Nephron (organoid): Measurements from ENCODE around the gene SCN4B.
A peak's percentile ranks its signal among the peaks of the same experiment; 100 is the strongest.

Experiments
- H3K27ac Mint-ChIP-seq, 3 experiments: 2 replicates each; pipeline ENCODE4 v1.8.0; 2020; ENCODE audit warnings: mixed read lengths in 3 of 3, mild to moderate bottlenecking in 2 of 3, moderate library complexity in 1 of 3
- H3K27me3 Mint-ChIP-seq: 2 replicates; pipeline ENCODE4 v1.8.0; 2021; ENCODE audit warnings: low read depth, mild to moderate bottlenecking, moderate library complexity, mixed read lengths
- H3K36me3 Mint-ChIP-seq: 2 replicates; pipeline ENCODE4 v1.8.0; 2020; ENCODE audit warnings: low read depth, mixed read lengths
- H3K4me1 Mint-ChIP-seq: 2 replicates; pipeline ENCODE4 v1.8.0; 2020; ENCODE audit warnings: mixed read lengths
- H3K4me3 Mint-ChIP-seq, 3 experiments: 2 replicates each; pipeline ENCODE4 v1.8.0; 2020; ENCODE audit warnings: mild to moderate bottlenecking in 3 of 3, mixed read lengths in 3 of 3, moderate library complexity in 2 of 3
- H3K9me3 Mint-ChIP-seq: 2 replicates; pipeline ENCODE4 v1.8.0; 2020; ENCODE audit warnings: mixed read lengths
- TF ChIP-seq, protein P1 (sequence below), 3 experiments: fragments of 200-600 bp; sonication (generic); IDR thresholded peaks; one replicate each; pipeline ENCODE4 v1.5.0; 2021; ENCODE audit warnings: antibody characterized with exemption in 3 of 3; ENCODE audit not compliant: unreplicated experiment in 3 of 3

Gene SCN4B

DNA sequence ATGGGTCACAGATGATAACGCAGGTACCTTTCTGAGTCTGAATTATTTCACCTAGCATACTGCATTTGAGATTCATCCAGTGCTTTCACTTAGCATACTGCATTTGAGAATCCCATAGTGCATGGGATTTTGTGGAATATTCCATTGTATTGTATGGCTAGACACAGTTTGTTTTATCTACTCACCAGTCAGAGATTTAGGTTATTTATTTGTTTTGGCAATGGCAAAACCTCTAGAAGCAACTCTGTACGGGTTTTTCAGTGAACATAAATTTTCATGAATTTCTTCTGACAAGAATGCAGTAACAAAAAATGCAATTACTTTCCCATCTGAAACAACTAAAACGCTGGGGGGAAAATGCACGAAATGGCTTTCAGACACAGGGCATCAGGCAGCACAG is 24.3 kb downstream of the SCN4B start:
- H3K27ac Mint-ChIP-seq = peak overlapping the region; percentile 98 to 99 (median 99)
- peaks cover 42% of the 10 kb centered on the region for H3K4me1 Mint-ChIP-seq
- peak overlapping the region; percentile 55 to 58 (median 55) for H3K4me3 Mint-ChIP-seq
- no peaks in the 10 kb centered on the region for H3K36me3 Mint-ChIP-seq
- no peaks in the 10 kb centered on the region for H3K27me3 Mint-ChIP-seq
- TF ChIP-seq, protein P1, sequence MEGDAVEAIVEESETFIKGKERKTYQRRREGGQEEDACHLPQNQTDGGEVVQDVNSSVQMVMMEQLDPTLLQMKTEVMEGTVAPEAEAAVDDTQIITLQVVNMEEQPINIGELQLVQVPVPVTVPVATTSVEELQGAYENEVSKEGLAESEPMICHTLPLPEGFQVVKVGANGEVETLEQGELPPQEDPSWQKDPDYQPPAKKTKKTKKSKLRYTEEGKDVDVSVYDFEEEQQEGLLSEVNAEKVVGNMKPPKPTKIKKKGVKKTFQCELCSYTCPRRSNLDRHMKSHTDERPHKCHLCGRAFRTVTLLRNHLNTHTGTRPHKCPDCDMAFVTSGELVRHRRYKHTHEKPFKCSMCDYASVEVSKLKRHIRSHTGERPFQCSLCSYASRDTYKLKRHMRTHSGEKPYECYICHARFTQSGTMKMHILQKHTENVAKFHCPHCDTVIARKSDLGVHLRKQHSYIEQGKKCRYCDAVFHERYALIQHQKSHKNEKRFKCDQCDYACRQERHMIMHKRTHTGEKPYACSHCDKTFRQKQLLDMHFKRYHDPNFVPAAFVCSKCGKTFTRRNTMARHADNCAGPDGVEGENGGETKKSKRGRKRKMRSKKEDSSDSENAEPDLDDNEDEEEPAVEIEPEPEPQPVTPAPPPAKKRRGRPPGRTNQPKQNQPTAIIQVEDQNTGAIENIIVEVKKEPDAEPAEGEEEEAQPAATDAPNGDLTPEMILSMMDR (IDR thresholded peaks at IDR 0.05; ENCODE audit: unreplicated experiment in 3 of 3) = no peak
- H3K9me3 Mint-ChIP-seq = no peaks in the 10 kb centered on the region

DNA sequence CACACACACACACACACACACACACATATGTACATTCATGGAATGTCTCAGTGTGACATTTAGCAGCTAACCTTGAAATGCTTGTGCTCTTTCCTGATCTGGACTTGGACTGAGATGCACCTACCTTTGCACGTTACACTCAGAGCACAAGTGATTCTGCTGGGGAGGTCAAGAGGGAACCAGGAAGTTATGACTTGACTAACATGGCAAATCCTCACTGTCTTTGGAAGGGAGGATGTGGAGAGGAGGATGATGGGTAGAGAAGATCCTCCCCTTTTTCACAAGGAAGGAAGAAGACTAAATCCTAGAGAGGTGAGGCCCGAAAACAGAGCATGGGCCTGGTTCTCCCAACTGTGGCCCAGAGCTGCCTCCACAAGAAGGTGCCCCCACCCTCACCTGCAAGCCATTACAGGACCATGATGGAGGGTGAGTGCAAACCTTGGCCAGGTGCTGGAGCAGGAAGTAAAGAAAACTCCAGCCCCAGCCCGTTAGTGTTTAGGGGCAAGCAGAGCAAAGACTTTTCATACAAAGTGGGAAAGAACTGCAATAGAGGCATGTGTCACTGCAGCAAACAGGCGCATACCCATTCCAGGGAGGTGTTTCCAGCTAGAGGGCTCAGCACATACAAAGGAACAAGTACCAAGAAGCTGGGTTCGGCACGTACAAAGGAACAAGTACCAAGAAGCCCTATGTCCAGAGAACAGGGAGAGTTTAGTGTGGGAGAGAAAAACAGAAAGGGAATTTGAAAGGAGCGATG is 26.4 kb downstream of the SCN4B start:
- peaks cover 3% of the 10 kb centered on the region for H3K27me3 Mint-ChIP-seq
- peak overlapping the region; percentile 17 to 90 (median 85) for H3K27ac Mint-ChIP-seq
- TF ChIP-seq, protein P1 (IDR thresholded peaks at IDR 0.05; ENCODE audit: unreplicated experiment in 3 of 3) = no peak
- peak overlapping the region in 2 of 3 experiments; percentile 1 to 15 for H3K4me3 Mint-ChIP-seq
- H3K36me3 Mint-ChIP-seq = peaks cover 4% of the 10 kb centered on the region
- peaks cover 39% of the 10 kb centered on the region for H3K4me1 Mint-ChIP-seq
- no peaks in the 10 kb centered on the region for H3K9me3 Mint-ChIP-seq

DNA sequence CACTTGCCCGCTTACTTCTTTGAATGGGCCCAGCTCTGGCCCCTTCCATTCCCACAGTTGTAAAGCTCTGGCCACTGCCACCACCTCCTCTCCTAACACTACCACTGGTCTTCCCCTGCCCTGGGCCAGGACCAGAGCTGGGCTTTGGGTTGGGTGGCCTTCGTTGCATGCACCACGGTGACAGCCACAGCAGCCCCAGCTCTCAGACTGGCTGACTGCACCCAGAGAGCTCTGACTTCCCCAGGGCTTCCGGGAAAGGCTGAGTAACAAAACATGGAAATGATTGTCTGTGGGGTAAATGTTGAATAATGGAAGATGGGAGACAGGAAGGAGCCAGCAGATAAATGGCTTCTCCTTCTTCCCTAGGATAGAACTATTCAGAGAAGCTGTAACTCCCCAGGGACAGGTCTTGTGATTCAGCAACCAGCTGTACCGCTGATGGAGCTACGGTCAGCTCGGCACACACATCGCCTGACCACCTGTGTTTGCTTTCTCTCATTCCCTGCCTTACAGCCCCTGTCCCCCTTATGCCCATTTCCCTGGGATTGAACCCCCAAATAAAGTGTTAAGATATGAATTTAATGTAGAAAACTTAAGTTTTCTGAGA is 27.6 kb downstream of the SCN4B start:
- Mint-ChIP-seq H3K4me3 (no peak overlapping the region), H3K27ac (no peak overlapping the region), H3K27me3 (peaks cover 3% of the 10 kb centered on the region), H3K36me3 (peaks cover 9% of the 10 kb centered on the region), H3K9me3 (peaks cover 6% of the 10 kb centered on the region), H3K4me1 (peaks cover 31% of the 10 kb centered on the region)
- TF ChIP-seq, protein P1 (IDR thresholded peaks at IDR 0.05; ENCODE audit: unreplicated experiment in 3 of 3) = no peak

DNA sequence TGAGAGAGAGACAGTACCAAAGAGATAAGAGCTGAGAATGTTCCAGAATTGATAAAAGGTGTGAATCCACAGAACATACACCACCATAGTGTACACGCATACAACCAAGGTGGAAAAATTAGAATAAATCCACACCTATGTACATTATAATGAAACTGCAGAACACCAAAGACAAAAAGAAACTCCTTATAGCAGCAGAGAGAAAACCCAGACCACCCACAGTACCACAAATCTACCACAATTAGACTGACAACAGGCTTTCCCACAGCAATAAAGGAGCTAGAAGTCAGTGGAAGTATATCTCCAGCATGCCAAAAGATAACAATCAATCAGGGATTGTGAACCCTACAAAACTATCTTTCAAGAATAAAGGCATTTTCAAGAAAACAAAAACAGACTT is 31.8 kb downstream of the SCN4B start:
- no peak overlapping the region for H3K4me3 Mint-ChIP-seq
- H3K27ac Mint-ChIP-seq = no peak overlapping the region
- H3K27me3 Mint-ChIP-seq = peaks cover 11% of the 10 kb centered on the region
- peaks cover 11% of the 10 kb centered on the region for H3K36me3 Mint-ChIP-seq
- TF ChIP-seq, protein P1 (IDR thresholded peaks at IDR 0.05; ENCODE audit: unreplicated experiment in 3 of 3) = no peak
- H3K4me1 Mint-ChIP-seq = peaks cover 8% of the 10 kb centered on the region
- H3K9me3 Mint-ChIP-seq = peaks cover 6% of the 10 kb centered on the region

DNA sequence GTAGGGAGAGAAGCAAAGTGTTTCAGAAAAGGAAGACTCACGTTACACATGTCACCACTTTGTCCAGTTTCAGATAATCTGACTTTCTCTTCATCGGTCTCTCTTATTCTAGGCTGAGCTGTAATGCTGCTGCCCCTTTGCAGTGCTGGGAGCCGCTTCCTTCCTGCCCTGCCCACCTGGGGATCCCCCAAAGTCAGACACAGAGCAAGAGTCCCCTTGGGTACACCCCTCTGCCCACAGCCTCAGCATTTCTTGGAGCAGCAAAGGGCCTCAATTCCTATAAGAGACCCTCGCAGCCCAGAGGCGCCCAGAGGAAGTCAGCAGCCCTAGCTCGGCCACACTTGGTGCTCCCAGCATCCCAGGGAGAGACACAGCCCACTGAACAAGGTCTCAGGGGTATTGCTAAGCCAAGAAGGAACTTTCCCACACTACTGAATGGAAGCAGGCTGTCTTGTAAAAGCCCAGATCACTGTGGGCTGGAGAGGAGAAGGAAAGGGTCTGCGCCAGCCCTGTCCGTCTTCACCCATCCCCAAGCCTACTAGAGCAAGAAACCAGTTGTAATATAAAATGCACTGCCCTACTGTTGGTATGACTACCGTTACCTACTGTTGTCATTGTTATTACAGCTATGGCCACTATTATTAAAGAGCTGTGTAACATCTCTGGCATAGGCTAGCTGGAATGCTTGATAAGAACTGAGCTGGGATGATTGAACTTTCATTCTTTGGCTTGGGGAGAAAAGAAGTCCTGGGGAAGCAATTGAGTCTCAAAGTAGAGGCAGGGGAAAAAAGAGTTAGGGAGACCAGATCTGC is 34.6 kb downstream of the SCN4B start:
- TF ChIP-seq, protein P1 (IDR thresholded peaks at IDR 0.05; ENCODE audit: unreplicated experiment in 3 of 3) = no peak
- Mint-ChIP-seq H3K27me3 (peaks cover 19% of the 10 kb centered on the region), H3K9me3 (peaks cover 6% of the 10 kb centered on the region), H3K4me3 (no peak overlapping the region), H3K27ac (peak overlapping the region in 2 of 3 experiments; percentile 3 to 21), H3K4me1 (peaks cover 8% of the 10 kb centered on the region), H3K36me3 (peaks cover 11% of the 10 kb centered on the region)
